DOHH2 (cell line): ENCODE data around the gene RNASE13.
A peak's percentile ranks its signal among the peaks of the same experiment; 100 is the strongest.
"Not testable (repeated sequence)": the region's sequence is repeated elsewhere in the genome, so short reads cannot be mapped to it uniquely, and the experiment has no call there.

ENCODE experiments used
- H3F3A ChIP-seq: fragments of 200-600 bp; sonication (generic), shearing (Covaris generic); 2 replicates; pipeline ENCODE4 v1.6.0; 2016; ENCODE audit warnings: antibody characterized with exemption, mild to moderate bottlenecking; ENCODE audit not compliant: control insufficient read depth, insufficient read depth
- H3K27ac ChIP-seq: fragments of 200-600 bp; sonication (generic); 2 replicates; pipeline ENCODE4 v1.5.1; 2014; ENCODE audit warnings: low read depth, mild to moderate bottlenecking, low read length, moderate library complexity
- H3K27me3 ChIP-seq: fragments of 200-600 bp; sonication (generic); 2 replicates; pipeline ENCODE4 v1.6.1; 2014; ENCODE audit warnings: mild to moderate bottlenecking, low read length, mixed read lengths; ENCODE audit not compliant: control insufficient read depth
- H3K36me3 ChIP-seq: fragments of 200-600 bp; sonication (generic); 2 replicates; pipeline ENCODE4 v1.6.1; 2014; ENCODE audit warnings: mild to moderate bottlenecking, low read length, moderate library complexity, mixed read lengths; ENCODE audit not compliant: control insufficient read depth
- H3K4me1 ChIP-seq: fragments of 200-600 bp; sonication (generic); 2 replicates; pipeline ENCODE4 v1.6.1; 2014; ENCODE audit warnings: mild to moderate bottlenecking, low read length, mixed read lengths; ENCODE audit not compliant: control insufficient read depth
- H3K4me2 ChIP-seq: fragments of 200-600 bp; sonication (generic); 2 replicates; pipeline ENCODE4 v1.6.0; 2014; ENCODE audit warnings: mild to moderate bottlenecking, low read length, moderate library complexity
- H3K4me3 ChIP-seq: fragments of 200-600 bp; sonication (generic); 2 replicates; pipeline ENCODE4 v1.5.1; 2014; ENCODE audit warnings: mild to moderate bottlenecking, low read length, mixed read lengths
- H3K79me2 ChIP-seq: fragments of 200-600 bp; sonication (generic); 2 replicates; pipeline ENCODE4 v1.6.1; 2014; ENCODE audit warnings: mild to moderate bottlenecking, low read length, mixed read lengths; ENCODE audit not compliant: control insufficient read depth
- H3K9me2 ChIP-seq: fragments of 200-600 bp; sonication (generic); replicated peaks from 2 replicates; pipeline ENCODE4 v1.6.1; 2014; ENCODE audit warnings: mild to moderate bottlenecking, low read length, mixed read lengths; ENCODE audit not compliant: control insufficient read depth
- H3K9me3 ChIP-seq: fragments of 200-600 bp; sonication (generic); 2 replicates; pipeline ENCODE4 v1.6.1; 2014; ENCODE audit warnings: antibody characterized with exemption, low read length, mixed read lengths; ENCODE audit not compliant: control insufficient read depth, insufficient read depth
- H4K20me1 ChIP-seq: fragments of 200-600 bp; sonication (generic); 2 replicates; pipeline ENCODE4 v1.6.0; 2014; ENCODE audit warnings: low read depth, mild to moderate bottlenecking, antibody characterized with exemption, low read length, moderate library complexity; ENCODE audit not compliant: control insufficient read depth, insufficient read depth
- EZH2phosphoT487 ChIP-seq: fragments of 200-600 bp; sonication (generic); IDR thresholded peaks from 2 replicates; pipeline ENCODE4 v1.6.1; 2017; ENCODE audit warnings: borderline replicate concordance, mild to moderate bottlenecking, antibody characterized with exemption, low read length, moderate library complexity, mixed read lengths
- TF ChIP-seq, protein P1 (sequence below): fragments of 200-600 bp; sonication (generic); IDR thresholded peaks from one replicate; pipeline ENCODE4 v1.5.1; 2014; ENCODE audit warnings: antibody characterized with exemption, mild to moderate bottlenecking, low read depth, low read length; ENCODE audit not compliant: poor library complexity, severe bottlenecking

Gene RNASE13

DNA sequence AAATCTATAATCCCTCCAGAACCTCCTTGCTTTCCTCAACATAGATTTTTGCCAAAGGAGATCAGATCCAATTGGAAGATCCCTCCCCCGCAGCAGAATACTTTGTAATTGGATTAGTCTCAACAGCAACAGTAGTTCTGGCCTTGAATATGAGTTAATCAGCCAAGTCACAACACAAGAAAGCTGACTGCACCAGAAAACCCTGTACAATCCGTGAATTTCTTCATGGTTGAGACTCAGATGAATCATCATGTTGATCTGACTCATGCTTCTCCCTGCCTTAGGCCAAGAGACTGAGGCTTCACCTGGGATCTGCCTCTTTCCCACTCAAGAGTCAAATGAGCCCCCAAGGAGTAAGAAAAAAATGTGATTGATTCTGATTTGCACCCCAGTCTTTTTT, 47.8 kb downstream of the RNASE13 start:
- H3K4me2 ChIP-seq, result no peak overlapping the region
- H3K27ac ChIP-seq, result no peak overlapping the region
- H3K79me2 ChIP-seq, result peaks cover 23% of the 10 kb centered on the region
- H3K4me1 ChIP-seq, result peaks cover 21% of the 10 kb centered on the region
- no peaks in the 10 kb centered on the region for H3K9me3 ChIP-seq
- no peak overlapping the region for H3K4me3 ChIP-seq
- no peaks in the 10 kb centered on the region for H3K27me3 ChIP-seq
- TF ChIP-seq EZH2phosphoT487, result no peak
- TF ChIP-seq, protein P1, sequence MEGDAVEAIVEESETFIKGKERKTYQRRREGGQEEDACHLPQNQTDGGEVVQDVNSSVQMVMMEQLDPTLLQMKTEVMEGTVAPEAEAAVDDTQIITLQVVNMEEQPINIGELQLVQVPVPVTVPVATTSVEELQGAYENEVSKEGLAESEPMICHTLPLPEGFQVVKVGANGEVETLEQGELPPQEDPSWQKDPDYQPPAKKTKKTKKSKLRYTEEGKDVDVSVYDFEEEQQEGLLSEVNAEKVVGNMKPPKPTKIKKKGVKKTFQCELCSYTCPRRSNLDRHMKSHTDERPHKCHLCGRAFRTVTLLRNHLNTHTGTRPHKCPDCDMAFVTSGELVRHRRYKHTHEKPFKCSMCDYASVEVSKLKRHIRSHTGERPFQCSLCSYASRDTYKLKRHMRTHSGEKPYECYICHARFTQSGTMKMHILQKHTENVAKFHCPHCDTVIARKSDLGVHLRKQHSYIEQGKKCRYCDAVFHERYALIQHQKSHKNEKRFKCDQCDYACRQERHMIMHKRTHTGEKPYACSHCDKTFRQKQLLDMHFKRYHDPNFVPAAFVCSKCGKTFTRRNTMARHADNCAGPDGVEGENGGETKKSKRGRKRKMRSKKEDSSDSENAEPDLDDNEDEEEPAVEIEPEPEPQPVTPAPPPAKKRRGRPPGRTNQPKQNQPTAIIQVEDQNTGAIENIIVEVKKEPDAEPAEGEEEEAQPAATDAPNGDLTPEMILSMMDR, result no peak
- H3K36me3 ChIP-seq, result peaks cover 10% of the 10 kb centered on the region
- 0 out of 2 replicates have a peak, but pooled peaks cover 5% of the 10 kb centered on the region for H4K20me1 ChIP-seq
- H3K9me2 ChIP-seq, result no peaks in the 10 kb centered on the region
- H3F3A ChIP-seq, result no peaks in the 10 kb centered on the region

DNA sequence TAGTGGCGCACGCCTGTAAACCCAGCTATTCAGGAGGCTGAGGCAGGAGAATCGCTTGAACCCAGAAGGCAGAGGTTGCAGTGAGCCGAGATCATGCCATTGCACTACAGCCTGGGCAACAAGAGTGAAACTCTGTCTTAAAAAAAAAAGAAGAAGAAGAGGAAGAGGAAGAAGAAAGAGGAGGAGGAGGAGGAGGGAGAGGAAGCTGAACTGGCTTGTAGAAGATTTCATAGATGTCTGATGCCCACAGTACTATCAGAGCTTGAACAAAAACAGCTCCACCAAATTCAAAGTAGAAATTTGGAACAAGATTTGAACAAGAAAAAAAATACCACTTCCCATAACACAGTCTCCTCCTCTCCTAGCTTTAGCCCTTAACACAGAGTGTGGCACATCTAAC, 49.0 kb downstream of the RNASE13 start:
- H3K4me2 ChIP-seq, result peak overlapping the region; percentile 22; the same call in 1 of the 2 replicates
- H4K20me1 ChIP-seq, H3K27ac ChIP-seq, H3K27me3 ChIP-seq, H3K9me3 ChIP-seq, H3K36me3 ChIP-seq, H3F3A ChIP-seq, H3K9me2 ChIP-seq, H3K4me3 ChIP-seq: not testable (repeated sequence)
- H3K4me1 ChIP-seq, result peaks cover 14% of the 10 kb centered on the region
- H3K79me2 ChIP-seq, result peaks cover 12% of the 10 kb centered on the region
